ENCODE results near the gene LRP11. TPM values are rescaled to one million over a fixed set of nuclear protein-coding genes. Genes with fewer than 3 reads are reported as not detected.
"Not testable (repeated sequence)": the region's sequence is repeated elsewhere in the genome, so short reads cannot be mapped to it uniquely, and the experiment has no call there.

LRP11 gene
- total RNA-seq, 1 donor from 2014 or later, result 30.6 TPM

DNA sequence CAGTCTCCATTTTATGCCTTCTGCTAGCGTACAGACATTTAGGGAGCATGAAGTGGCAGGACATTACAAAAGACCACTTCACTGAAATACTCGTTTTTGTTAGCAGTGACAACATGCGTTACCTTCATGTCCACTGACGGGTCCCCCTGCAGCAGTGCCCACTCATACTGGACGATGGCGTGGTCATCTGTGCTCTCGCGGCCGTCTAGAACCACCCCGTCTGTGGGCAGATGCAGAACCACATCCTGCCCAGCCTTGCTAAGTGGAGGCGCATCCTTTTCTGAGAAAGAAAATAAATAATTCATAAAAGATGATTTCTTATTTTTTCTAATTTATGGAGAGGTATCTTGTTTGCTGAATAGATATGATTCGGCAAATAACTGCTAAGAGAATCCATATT, 11.3 kb downstream of the LRP11 start:
- no peak for DNase-seq (ENCODE audit: low spot score in 2 of 2)
- FAIRE-seq, result no peak

DNA sequence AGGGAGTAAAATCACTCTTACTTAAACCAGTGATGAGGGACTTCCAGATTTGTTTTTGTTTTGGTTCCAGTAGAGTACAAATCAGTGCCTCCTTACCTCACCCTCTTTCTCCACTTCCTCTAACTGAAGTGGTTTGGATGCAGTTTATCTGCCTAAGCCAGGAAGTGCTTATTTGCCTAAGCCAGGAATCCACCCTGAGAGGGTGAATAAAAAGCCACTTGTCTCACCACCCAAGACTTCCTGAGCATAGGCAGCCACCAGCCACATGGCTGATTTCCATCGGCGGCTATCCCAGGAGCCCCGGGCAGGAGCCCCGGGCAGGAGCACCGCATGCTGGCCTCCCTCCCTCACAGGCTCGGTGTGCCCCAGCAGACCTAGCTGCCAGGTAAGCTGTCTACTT, 12.0 kb downstream of the LRP11 start:
- no peak for FAIRE-seq
- DNase-seq (ENCODE audit: low spot score in 2 of 2), result no peak

DNA sequence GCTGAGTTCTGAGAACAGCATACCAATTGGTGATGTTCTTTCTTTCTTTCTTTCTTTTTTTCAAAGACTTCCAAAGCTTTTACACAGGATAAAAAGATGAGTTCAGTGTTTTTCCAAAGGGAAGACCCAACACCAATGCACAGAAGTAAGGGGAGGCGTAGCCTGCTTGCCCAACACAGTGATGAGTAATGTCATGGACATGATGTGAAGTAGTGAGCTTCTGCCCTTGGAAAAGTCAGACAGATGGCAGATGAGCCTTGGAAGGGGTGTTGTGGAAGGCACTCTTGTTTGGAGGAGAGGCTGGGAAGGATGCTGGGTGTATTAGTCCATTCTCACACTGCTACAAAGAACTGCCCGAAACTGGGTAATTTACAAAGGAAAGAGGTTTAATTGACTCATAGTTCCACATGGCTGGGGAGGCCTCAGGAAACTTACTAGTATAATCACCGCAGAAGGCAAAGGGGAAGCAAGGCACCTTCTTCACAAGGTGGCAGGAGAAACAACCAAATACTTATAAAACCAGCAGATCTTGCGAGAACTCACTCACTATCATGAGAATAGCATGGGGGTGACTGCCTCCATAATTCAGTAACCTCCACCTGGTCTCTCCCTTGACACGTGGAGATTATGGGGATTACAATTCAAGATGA, 12.6 kb downstream of the LRP11 start:
- DNase-seq (ENCODE audit: low spot score in 2 of 2), result no peak
- FAIRE-seq, result no peak

DNA sequence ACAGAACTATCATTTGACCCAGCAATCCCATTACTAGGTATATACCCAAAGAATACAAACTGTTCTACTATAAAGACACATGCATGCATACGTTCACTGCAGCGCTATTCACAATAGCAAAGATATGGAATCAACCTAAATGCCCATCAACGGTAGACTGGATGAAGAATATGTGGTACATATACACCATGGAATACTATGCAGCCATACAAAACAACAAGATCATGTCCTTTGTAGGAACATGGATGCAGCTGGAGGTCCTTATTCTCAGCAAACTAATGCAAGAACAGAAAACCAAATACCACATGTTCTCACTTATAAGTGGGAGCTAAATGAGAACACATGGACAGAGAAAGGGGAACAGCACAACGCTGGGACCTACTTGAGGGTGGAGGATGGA, 15.8 kb downstream of the LRP11 start:
- not testable (repeated sequence) for DNase-seq (ENCODE audit: low spot score in 2 of 2); FAIRE-seq

DNA sequence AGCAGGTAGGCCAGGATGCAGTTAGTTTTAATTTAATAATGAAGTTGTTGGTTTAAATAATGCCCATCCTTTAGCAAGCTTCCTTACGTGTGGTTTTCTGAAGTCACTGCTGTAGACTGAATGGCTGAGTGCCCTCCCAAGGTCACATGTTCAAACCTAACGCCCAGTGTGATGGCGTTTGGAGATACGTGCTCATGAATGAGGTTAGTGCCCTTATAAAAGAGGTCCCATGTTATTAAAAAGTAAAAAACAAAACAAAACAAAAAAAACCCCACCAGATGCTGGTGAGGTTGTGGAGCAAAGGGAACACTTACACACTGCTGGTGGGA, 16.3 kb downstream of the LRP11 start:
- DNase-seq (ENCODE audit: low spot score in 2 of 2) (no peak), FAIRE-seq (no peak)

DNA sequence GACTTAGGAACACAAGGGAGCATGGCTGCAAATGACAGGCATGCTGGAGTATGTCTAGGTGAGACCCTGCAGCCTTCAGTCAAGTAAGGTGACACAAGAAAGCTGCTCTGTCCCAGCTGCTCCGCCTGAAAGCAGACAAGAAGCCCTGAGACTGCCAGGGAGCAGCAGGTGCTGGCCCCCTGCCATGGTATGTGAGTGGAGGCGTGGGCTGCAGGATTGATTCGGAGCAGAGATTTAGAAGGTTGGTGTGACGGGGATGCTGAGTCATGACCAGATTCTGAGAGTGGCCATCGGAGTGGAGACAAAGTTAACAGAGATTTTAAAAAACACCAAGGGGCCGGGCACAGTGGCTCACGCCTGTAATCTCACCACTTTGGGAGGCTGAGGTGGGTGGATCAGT, 17.8 kb downstream of the LRP11 start:
- DNase-seq (ENCODE audit: low spot score in 2 of 2), result no peak
- FAIRE-seq, result no peak

DNA sequence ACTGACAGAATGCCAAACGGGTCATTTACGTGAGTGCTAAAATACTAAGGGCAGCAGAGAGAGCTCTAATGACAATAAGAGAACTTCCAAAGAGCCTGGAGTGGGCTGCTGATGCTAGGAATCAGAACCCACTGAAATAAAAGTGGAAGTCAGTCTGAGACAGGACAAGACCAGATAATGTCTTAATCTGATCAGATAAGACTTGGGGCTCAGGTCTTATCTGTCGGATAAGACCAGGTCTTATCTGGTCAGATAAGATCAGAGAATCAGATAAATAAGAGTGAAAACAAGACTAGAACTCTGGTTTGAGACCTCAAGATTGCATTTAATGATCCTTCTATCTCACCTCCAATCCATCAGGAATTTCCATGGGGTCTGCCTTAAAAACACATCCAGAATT, 18.6 kb downstream of the LRP11 start:
- FAIRE-seq (no peak), DNase-seq (ENCODE audit: low spot score in 2 of 2) (no peak)

DNA sequence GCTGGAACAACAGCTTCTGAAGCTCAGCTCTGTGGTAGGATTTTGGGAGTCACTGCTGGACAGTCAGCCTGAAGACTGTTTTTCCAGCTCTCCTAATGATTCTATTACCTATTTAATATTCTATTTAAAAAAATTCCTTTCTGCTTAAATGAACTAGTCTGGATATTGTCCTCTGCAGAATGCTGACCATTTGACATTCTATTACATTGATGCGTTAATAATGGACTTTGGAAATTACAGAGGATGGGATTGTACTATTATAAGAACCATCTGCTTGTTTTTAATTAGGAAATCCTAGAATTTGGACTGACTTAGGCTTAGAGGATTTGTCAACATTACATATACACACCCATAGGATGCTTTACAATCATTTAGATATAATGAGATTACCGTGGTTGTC, 19.7 kb downstream of the LRP11 start:
- no peak for DNase-seq (ENCODE audit: low spot score in 2 of 2)
- no peak for FAIRE-seq

DNA sequence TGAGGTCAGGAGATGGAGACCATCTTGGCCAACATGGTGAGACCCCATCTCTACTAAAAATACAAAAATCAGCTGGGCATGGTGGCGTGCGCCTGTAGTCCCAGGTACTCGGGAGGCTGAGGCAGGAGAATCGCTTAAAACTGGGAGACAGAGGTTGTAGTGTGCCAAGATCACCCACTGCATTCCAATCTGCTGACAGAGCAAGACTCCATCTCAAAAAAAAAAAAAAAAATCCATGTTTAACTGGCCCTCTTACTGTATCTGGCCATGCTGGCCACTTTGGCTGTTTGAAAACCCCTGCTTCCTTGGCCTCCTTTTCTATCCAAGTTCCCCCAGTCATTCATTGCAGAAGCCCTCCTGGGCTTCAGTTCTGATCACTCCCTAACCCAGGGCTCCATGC, 20.1 kb downstream of the LRP11 start:
- DNase-seq (ENCODE audit: low spot score in 2 of 2); FAIRE-seq: not testable (repeated sequence)

DNA sequence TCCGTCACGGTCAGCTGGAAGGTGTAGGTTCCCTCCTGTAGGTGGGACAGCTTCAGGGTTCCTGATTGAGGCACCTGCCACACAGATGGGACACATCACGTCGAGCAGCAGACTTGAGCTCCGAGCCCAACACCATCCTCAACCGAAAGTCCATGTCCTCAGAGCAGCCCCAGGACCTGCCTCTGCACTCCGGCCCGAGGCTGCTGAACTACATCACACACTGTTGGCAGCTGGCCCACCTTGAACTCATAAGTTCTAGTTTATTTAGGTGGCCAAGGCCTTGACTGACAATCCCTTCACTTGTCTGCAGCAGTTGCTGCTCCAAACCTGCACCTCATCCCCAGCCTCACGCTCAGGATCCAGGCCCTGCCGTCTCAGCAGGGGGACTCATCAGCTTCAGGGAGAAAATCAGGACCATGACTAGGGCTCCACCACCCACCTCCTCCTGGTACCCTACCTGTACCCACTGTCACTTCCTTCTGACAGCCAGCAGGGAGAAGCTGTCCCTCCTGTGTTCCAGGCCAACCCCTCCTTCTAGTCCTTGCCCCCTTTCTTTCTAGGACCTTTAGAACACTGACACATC, 21.0 kb downstream of the LRP11 start:
- DNase-seq (ENCODE audit: low spot score in 2 of 2), result no peak
- FAIRE-seq, result no peak

DNA sequence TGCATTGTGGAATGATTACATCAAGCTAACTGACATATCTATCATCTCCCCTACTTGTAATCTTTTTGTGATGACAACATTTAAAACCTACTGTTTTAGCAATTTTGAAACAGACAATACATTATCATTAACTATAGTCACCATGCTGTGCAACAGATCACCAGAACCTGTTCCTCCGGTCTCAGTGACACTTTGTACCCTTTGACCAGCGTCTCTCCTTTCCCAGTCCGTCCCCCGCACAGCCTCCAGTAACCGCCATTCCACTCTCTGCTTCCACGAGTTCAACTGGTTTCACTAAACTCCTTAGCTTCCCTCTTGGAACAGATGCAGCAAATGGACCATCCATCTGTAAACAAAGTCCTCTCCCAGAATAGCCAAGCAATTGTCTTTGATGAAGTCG, 21.8 kb downstream of the LRP11 start:
- no peak for FAIRE-seq
- DNase-seq (ENCODE audit: low spot score in 2 of 2), result no peak

DNA sequence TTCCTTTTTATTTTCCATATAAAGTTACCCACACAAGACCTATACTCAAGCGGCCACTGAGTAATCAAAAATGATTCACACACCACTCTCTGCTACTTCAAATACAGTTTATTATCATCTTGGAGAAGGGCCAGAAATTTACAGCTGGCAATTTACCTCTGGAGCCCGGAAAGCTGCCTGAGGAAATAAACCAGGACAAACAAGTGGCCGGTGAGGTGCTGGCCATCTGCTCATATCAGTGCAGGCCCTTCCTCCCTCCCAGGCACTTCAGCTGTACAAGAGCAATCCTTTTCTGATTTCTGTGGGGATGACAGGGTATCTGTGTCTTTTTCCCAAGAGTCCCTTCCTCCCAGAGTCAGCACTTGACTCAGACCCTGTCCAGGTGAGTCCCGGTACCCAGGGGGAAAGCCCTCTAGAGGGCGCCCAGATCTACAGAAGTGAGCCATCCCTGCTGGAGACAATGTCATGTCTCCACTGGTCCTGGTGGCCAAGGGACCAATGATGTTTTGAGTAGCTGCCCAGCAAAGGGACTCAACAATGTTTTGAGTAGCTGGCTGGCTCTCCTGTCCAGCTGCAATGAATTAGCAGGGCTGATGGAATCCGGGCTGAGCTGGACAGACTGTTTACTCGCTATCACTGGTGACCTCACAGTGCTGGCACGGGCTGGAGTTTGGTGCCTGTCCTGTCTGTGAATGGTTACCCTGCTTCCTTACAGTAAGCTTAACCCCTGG, 23.6 kb downstream of the LRP11 start:
- FAIRE-seq, result no peak

DNA sequence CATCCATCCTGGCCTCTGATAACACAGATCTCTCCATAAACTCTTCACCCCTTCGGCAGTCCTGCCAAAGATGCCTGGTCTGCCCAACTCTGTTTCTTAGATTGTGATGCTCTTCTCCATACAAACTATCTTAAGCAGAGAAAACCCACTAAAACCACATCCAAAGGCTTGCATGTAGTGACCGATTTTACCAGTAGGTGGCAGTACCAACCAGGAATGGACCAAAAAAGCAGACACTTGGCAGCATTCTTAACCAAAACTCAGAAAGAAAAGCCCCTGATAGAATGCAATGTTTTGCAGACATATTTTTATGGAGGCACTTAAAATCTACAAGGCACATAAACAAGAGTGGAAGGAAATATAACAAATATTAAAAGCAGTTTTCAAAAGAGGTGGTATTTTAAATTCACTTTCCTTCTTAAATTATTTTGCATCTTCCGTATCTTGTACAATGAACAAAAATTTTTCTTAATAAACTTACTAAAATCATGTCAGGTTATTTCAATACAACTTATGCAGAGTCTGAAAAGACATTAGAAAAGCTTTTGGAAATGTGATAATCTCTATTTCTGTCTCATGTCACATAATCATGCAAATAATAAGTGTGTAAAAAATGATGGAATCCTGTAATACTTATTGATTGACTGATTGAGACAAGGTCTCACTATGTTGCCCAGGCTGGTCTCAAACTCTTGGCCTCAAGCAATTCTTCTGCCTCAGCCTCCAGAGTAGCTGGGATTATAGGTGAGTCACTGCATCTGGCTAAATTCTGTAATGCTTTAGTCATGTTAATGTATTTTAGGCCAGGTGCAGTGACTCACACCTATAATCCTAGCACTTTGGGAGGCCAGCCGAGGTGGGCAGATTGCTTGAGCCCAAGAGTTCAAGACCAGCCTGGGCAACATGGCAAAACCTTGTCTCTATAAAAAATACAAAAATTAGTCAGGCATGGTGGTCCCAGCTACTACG, 29.4 kb downstream of the LRP11 start:
- peak; percentile 28 to 42 for DNase-seq (ENCODE audit: low spot score in 2 of 2)
- peak; percentile 50 for FAIRE-seq

More for the DNA sequence above, 23.6 kb downstream of the LRP11 start:
- peak in 1 of 2 donors; percentile 46 for DNase-seq (ENCODE audit: low spot score in 2 of 2)

DNA sequence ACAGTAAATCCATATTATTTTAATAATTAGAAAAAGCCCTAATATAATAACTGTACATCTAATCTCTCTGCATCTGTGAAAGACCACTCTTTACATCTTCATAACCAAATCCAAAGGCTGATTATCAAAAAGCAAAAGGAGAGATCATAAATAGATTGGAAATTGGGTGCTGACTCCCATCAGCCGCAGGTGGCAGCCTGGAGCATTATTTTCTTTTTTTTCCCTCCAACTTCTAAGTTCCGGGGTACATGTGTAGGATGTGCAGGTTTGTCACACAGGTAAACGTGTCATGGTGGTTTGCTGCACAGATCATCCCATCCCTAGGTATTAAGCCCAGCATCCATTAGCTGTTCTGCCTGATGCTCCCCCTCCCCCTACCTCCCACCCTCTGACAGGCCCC, 30.5 kb downstream of the LRP11 start:
- no peak for FAIRE-seq
- no peak for DNase-seq (ENCODE audit: low spot score in 2 of 2)

DNA sequence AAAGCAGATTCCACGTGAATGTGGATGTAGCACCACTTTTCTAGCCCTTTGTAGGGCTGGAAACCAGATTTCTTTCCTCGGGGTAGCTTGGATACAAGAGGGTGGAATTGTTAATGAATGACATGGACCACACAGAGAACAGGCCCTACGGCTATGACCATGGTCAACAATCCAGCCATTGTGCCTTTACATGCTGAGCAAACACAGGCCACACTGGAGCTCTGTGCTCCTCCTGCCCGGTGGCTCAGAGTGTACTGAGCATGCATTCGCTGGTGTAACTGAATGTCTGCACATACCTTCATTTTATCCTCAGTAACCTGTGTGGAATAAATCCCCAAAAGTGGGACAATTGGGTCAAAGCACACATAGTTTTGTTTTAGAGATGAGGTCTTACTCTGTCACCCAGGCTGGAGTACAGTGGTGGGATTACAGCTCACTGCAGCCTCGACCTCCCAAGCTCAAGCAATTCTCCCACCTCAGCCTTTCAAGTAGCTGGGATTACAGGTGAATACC, 32.8 kb downstream of the LRP11 start:
- DNase-seq (ENCODE audit: low spot score in 2 of 2) (peak in 1 of 2 donors; percentile 20), FAIRE-seq (no peak)

DNA sequence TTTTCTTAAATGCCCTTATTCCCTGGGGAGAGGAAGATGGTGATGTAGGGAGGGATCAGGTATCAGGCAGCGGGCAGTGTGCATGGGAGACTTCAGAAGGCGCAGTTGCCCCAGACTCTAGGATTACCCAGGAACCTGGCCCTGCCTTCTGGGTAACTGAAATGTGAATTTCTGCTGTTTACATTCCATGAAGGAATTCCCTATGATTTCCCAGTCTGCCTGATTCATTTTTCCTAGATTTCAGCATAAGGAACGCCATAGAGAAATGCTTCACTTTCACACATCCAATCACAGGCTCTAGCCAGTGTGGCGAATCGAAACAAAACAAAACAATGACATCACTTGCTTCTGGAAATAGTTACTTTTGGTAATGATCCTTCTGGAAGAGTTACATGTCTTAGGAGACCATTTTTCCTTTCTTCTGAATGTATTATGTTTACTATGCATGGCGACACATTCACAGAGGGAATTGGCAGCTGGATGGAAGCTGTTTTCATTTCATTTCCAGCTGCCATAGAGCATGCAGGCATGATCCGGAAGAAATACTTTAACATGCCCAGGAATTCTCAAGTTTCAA, 33.3 kb downstream of the LRP11 start:
- DNase-seq (ENCODE audit: low spot score in 2 of 2), result peak in 1 of 2 donors; percentile 22
- no peak for FAIRE-seq

DNA sequence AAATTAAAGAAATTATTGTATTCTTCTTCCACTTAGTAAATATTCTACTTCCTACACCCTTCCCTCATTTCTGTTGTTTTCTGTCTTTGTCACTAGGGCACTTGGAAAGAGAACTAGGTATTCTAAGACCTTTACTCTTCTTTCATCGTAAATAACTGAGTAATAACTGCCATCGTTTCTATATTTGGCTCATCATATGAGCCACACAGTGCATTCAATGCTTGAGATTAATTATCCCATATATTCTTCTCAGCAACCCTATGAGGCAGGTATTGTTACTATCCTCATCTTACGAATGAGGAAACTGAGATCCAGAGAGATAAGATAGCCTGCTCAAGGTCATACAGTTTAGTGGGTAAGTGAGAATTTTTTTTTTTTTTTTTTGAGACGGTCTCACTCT, 38.9 kb downstream of the LRP11 start:
- no peak for DNase-seq (ENCODE audit: low spot score in 2 of 2)
- FAIRE-seq, result no peak

DNA sequence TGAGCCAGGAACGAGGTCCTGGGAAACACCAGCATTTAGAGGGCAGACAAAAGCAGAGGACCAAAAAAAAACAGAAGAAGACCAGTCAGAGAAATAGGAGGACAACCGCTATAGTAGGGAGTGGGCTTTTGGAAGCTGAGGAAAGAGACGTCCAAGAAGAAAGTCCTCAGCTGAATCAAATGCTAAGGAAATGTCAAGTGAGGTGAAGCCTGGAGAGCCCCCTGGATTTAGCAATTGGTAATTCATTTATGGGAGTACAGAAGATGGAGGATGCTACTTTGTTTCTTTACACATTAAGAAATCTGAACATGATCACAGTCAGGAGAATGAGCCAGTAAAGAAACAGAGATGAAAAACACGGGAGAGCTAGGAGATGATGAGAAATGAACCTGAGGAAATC, 41.1 kb downstream of the LRP11 start:
- no peak for FAIRE-seq
- no peak for DNase-seq (ENCODE audit: low spot score in 2 of 2)

DNA sequence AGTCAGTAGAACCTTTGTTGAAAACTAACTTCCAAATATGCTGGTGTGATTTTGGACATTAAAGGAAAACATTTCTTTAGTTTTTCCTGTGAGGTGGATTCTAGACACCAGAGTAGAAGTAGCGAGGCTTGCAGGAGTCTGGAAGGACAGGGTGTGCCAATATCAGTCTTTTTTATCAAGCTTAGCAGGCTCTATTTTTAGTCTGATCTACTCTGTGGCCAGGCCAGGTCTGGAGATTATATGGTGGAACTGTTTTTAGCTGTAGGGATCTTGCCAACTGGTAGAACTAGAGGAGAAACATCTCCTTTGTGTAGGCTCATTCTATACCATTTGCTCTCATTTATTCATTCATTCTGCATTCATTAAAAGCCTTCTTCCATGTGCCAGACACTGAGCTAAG, 42.7 kb downstream of the LRP11 start:
- no peak for DNase-seq (ENCODE audit: low spot score in 2 of 2)
- FAIRE-seq, result no peak

DNA sequence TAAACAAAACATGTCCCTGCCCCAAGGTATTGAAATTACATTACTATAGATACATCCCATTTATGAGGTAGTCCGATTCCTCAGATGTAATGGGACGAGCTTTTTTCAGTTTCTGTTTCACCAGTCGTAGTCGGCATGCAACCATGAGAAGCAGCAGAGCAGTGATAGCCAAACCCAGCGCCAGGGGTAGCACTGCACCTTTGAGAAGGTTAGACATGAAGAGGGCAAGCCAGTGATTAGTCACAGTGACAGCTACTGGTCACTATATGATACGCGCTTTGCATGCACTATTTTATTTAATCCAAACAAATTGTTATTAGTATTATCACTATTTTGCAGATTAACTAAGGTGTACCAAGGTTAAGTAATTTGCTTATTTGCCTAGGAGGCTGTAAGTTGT, 43.7 kb downstream of the LRP11 start:
- FAIRE-seq (no peak), DNase-seq (ENCODE audit: low spot score in 2 of 2) (no peak)

Measured in frontal cortex (tissue), 4 donors.